ENCODE results near the gene GNG12. TPM values are rescaled to one million over a fixed set of nuclear protein-coding genes. Genes with fewer than 3 reads are reported as not detected.
A peak's percentile ranks its signal among the peaks of the same experiment; 100 is the strongest.

The GNG12 gene
- total and polyA plus RNA-seq, 11 donors, result 7.7 to 80.2 (median 44.6) TPM

- no peaks in the 10 kb centered on the region for H3K9me3 ChIP-seq
- H3K27ac ChIP-seq, result no peak overlapping the region
- H3K4me1 ChIP-seq, result peaks cover 0 to 54% (median 22%) of the 10 kb centered on the region in 12 donors
- intact Hi-C loops (cut with DNase I), result no loop called here
- TF ChIP-seq CTCF (IDR thresholded peaks at IDR 0.05), result no peak
- no peak for TF ChIP-seq POLR2A (IDR thresholded peaks at IDR 0.05)
- ATAC-seq (no peak), DNase-seq (no peak)
- no peaks in the 10 kb centered on the region for H3K27me3 ChIP-seq
- H3K36me3 ChIP-seq, result no peaks in the 10 kb centered on the region
- no peak overlapping the region for H3K4me3 ChIP-seq
- 94 to 96% (median 96%) methylated on average over 1 of the region's 1 CpG for WGBS, 4 donors
These were observed 15.1 kb downstream of the GNG12 start for GRCh38 chr1:67818162-67818561.

GRCh38 chr1:67817319-67817718, 15.9 kb downstream of the GNG12 start:
- 86 to 93% (median 89%) methylated on average over 1 of the region's 1 CpG for WGBS, 4 donors
- Histone ChIP-seq H3K4me3 (no peak overlapping the region), H3K36me3 (no peaks in the 10 kb centered on the region), H3K27me3 (no peaks in the 10 kb centered on the region), H3K4me1 (peaks cover 0 to 53% (median 24%) of the 10 kb centered on the region in 12 donors), H3K27ac (no peak overlapping the region), H3K9me3 (no peaks in the 10 kb centered on the region)
- intact Hi-C loops (cut with DNase I), result no loop called here
- TF ChIP-seq CTCF (IDR thresholded peaks at IDR 0.05), result no peak
- no peak for TF ChIP-seq POLR2A (IDR thresholded peaks at IDR 0.05)
- ATAC-seq, result peak in 1 of 4 donors; percentile 39
- no peak for DNase-seq

GRCh38 chr1:67816506-67816905, 16.8 kb downstream of the GNG12 start:
- 96 to 100% (median 99%) methylated on average over 2 to 6 of the region's 6 CpGs for WGBS, 4 donors
- Histone ChIP-seq H3K27me3 (no peaks in the 10 kb centered on the region), H3K4me1 (peaks cover 0 to 59% (median 32%) of the 10 kb centered on the region in 12 donors), H3K9me3 (no peaks in the 10 kb centered on the region), H3K36me3 (no peaks in the 10 kb centered on the region), H3K27ac (no peak overlapping the region), H3K4me3 (no peak overlapping the region)
- DNase-seq, result no peak
- no peak for ATAC-seq
- intact Hi-C loops (cut with DNase I), result no loop called here
- no peak for TF ChIP-seq POLR2A (IDR thresholded peaks at IDR 0.05)
- no peak for TF ChIP-seq CTCF (IDR thresholded peaks at IDR 0.05)

- no peak overlapping the region for H3K27ac ChIP-seq
- WGBS, 4 donors, result 93 to 95% (median 94%) methylated on average over 7 of the region's 7 CpGs
- DNase-seq (no peak), ATAC-seq (no peak)
- H3K4me3 ChIP-seq, result no peak overlapping the region
- H3K36me3 ChIP-seq, result no peaks in the 10 kb centered on the region
- TF ChIP-seq POLR2A (IDR thresholded peaks at IDR 0.05) (no peak), CTCF (IDR thresholded peaks at IDR 0.05) (no peak)
- peaks cover 0 to 60% (median 33%) of the 10 kb centered on the region in 12 donors for H3K4me1 ChIP-seq
- intact Hi-C loops (cut with DNase I), result no loop called here
- H3K9me3 ChIP-seq, result no peaks in the 10 kb centered on the region
- H3K27me3 ChIP-seq, result no peaks in the 10 kb centered on the region
These were observed 17.2 kb downstream of the GNG12 start for GRCh38 chr1:67816095-67816475.

Data from heart left ventricle (tissue), 16 donors.